Measurements from ENCODE around the gene UST.
"Not testable (repeated sequence)": the region's sequence is repeated elsewhere in the genome, so short reads cannot be mapped to it uniquely, and the experiment has no call there.

The UST gene

DNA sequence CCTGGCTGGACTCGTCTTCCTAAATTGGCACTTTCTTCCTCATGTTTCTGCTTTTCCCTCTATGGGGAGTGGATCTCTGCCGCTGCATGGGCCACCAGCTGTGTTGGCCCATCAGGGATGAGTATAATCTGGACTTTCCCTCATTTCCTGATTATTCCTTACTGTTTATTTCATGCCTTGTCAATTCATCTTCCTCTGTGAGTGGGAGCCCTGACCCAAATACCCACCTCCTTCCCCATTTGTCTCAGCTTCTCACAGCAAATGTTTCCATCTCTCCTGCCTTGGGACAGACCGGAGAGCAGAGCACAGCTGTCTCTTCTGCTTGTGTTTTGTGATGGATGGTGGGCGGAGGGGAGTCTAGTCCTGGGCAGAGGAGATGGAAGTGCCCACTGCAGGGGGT, 212.7 kb downstream of the UST start:
- DNase-seq = no peak

DNA sequence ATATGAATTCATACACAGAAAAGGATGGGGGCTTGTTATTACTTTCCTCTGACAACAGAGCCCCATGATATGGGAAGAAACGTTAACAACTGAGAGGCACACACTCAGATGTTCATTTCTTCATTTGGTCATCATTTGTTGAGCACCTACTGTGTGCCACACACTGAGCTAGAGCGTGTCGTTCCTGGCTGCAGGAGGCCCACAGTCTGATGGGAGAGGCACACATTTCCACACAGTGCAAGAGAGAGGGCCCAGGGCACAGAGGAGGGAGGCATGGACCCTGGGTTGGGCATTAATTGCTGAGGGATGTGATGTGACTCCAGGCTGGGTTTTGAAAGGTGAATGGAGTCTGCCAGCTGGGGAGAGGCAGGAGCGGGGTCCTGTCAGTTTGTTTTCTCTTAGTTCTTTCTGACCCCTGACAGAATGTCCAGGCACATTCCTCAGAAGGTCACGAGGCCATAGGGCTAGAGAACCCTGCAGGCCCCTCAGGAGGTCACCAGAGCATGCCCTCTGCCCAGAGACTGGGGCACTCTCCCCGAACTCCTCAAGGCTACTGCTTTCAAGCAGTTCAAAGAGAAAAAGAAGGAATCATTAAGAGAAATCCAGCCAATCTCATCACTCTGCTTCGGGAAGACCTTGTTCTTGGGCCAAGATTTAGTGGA, 216.2 kb downstream of the UST start:
- DNase-seq = no peak

DNA sequence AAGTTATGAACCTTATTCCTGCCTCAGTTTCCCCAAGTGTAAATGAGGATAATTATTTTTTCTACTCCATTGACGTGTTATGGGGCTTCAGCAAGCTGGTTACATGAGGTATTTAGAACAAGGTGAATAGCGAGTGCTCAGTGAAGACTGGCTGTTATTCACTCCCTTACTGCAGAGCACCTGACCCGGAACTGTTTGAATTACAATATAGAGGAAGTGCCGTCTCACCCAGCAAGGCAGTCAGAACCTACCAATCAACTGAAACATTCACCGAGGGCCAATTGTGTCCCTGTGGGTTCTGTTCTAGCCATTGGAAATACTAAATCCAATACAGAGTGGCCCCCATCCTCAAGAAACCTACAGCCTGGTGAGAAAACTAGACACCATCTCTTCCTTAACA, 216.9 kb downstream of the UST start:
- no peak for DNase-seq

DNA sequence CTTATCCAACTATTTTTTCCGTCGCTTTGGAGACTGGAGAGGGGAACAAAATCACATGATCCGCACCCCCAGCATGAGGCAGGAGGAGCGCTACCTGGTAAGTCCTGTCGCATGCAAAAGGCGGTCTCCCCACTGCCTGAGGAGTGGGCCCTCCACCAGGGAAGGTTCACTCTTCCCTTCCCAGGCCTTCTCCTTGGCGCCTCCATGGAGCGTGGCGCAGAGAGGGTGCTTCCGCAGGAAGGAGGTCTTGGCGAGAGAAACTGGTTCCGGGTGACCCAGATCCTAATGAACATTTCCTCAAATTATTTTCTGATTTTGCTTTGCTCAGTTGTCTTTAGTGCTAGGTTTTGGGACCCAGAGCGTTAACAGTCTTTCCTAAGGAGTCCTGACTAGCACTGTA, 217.6 kb downstream of the UST start:
- no peak for DNase-seq

DNA sequence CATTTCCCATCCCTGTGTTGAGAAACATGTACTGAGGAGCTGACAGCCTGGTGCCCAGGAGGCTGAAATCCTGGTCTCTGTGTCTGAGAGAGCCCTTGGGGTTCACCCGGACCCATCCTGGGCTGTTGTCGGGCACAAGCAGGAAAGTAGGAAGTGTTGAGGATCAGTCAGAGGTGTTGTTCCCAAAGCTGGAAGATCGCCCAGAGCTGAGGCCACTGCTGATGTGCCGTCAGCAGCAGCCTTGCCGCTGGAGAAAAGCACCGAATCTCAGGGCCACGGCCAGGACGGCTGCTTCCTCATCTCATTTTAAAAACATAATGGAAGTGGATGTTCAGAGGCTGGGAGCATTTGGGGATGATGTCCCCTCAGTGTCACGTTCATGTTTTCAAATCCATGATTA, 218.5 kb downstream of the UST start:
- DNase-seq = no peak

DNA sequence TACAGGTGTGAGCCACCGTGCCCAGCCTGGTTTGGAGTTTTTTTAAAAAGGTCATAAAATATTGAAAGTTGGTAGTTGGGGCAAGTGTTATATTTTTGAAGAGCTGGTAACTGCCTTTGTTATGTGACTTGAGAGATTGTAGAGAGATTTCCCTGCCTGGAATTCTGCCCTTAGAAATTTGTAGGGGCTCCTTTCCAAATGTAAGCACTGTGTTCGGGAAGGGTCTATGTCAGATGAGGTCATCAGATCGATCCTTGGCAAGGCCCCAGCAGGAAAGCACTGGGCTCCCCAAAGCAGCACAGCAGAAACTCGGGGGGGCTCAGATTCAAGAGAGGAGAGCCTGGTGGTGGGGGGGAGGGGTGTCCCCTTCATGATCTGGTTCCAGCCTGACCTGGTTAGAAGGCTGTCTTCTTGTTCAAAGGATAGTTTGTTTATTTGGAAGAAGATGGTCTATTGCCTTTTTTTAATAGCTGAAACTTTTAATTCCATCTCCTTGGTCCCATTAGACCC, 220.2 kb downstream of the UST start:
- no peak for DNase-seq

DNA sequence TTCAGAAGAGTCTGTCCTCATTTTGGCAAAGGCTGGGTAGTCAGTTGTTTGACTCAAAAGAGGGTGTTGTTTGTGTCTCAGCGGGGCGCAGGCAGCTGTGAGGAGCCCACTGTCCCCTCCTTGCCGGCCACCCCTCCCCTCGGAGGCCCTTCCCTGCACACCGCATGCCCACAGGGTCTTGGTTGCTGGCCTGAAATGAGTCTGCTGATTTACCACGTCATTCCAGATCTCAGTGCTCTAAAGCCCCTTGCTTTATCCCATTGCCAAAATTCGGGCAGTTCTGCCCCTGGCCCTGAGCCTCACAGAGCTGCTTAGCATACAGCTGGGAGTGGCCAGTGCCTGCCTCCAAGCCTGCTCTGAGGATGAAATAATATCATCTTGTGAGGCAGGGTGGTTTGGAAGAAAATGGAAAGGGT, 220.7 kb downstream of the UST start:
- DNase-seq = no peak

DNA sequence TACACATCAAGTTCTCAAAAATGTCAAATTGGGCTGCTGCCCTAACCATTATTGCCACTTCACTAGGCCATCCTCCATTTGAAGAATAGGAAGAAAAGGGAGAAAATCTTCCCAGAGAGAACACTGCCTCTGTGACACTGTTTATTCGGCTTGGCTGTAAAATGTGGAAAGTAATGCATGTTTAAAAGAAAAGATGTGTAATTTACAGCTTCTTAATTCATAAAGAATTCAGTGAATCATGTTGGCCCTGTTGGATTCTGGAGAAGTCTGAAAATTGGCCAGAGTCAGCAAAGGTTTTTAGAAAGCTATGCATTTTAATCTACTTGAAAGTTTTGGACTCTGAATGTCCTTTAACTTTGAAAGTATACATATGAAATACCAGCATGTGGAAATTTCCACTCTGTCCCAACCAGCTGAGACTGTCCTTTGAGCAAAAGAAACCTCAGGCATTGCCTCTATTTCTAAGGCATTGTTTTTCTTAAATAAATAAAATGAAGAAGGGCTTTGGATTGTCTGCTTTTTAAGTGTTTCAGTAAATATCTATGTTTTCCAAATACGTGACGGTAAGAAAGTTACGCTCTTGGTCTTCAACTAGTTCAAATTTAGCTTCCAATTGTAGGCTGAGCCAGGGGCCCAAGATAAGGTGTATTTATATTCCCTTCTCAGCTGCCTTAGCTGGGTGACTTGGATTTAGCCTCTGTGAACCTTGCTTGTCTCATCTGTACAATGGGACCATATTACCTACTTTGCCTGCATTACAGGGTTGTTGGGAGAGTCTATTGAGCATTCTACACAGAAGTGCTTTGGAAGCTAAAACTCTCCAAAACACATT, 222.2 kb downstream of the UST start:
- no peak for DNase-seq

DNA sequence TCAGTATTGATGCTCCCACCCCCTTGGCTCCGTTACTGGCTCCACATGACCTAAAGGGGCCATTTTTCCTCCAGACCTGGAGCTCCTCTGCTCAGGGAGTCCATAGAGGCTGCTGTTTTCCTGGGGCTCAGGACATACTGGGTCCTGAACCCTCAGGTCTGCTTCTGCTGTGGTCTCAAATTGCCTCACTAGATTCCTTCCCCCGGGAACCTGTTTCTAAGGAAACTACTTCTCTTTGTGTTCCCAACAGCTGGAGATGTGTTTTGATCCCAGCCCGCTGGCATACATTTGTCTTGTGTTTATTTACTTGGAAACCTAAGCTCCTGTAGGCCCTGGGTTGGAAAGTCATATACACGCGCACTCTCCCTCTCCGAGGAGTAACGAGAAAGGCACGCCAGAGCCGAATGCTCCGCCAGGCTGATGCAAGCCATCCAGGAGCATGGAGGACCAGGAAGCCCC, 222.8 kb downstream of the UST start:
- DNase-seq = no peak

DNA sequence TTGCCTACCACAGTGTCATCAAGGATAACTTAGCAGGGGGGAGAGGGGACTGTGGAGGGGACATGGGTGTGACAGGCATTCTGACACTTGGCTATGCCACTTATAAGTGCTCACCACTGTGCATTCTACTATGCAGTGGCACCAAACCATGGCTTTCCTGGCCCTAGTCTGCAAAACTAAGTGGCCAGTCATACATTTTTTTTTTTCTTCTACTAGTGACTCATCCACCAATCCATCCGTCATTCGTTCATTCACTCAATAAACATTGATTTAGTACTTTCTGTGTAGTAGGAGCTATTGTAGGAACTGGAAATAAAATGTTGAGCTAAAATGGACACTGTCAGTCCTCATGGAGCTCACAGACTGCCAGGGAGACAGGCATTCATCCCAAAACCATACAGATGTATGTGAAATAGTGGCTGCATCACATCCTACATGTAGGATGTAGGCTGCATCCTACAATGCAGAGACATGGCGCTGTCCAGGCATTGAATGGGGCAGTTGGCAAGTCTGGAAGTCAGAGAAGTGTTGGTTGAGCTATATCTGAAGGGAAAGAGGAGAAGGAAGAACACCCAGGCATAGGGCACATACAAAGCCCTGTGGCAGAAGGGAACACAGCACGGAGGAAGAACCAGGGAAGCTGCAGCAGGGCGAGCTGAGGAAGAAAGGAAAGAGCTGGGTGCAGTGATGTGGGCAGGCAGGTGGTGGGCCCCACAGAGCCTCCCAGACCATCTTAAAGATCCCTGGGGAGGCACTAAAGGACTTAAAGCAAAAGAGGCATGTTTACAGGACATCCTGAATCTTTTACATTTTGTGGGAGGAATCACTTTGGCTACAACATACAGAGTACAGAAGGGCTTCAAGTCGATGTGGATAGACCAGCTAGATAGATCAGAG, 224.4 kb downstream of the UST start:
- no peak for DNase-seq

DNA sequence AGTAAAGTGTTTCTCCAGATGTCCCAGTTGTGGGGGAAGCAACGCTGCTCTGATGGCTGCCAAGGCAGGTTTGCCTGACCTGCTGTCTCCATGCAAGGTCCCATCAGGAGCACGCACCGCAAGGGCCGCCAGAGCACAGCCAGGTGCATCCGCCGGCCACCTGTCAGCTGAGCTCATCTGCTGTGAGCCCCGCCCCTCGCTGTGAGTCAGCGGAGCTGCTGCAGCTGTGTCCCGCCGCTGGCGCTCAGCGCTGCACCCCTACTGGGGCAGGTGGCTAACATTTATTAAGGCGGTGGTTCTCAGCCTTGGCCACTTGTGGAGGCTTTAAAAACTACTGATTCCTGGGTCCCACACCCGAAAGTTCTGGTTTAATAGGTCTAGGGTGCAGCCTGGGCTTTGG, 225.7 kb downstream of the UST start:
- peak; percentile 74 to 92 for DNase-seq

DNA sequence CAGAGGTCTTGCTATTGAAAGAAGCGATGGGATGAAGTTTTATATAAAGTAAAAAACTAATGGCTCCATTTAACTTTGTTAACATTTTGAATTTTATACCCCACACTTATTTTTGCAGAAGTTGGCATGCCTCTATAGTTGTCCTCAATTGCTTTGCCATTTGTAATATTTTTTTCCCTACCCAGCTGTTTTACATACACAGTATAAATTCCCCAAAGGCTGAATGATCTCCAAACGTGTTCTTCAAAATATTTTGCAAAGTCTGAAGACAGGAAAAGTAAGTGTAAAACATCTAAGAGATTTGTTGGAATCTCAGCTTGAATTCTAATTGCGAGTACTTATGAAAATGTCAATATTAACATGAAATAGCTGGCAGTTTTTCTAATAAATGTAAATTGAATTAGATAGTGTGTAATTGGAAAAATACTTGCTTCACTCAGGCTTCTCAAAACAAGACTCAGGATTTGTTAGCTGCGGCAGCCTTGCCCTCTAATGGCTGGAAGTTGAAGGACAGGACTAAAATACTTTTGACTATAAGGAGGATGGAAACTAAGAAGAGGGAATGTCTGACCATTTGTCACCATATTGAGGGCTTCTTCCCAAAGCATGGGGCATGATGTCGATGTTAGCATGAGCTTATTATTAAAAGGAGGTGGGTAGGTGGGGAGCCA, 226.8 kb downstream of the UST start:
- DNase-seq = peak in 1 of 2 experiments; percentile 41

DNA sequence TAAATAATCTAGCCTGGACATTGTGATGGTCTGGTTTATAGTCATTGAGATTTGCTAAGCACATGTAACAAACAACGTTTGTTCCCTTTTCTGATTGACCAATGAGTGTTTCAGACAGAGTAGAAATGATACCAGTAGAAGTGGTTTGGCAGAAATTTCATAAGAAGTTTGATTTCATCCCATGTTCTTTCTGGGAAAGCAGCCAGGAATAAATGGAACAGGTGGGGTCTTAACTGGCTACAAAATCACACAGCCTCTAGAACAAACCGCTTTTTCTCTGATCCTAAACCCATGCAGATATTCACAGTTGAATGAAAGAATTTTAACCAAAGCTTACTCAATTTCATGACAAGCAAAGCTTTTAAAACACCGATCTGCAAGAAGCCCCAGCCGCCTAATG, 227.5 kb downstream of the UST start:
- no peak for DNase-seq

DNA sequence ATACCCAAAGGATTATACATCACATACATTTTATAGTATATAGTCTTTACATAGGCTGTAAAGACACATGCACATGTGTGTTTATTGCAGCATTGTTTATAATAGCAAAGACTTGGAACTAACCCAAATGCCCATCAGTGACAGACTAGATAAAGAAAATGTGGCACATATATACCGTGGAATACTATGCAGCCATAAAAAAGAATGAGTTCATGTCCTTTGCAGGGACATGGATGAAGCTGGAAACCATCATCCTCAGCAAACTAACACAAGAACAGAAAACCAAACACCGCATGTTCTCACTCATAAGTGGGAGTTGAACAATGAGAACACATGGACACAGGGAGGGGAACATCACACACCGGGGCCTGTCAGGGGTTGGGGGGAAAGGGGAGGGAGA, 231.5 kb downstream of the UST start:
- not testable (repeated sequence) for DNase-seq

DNA sequence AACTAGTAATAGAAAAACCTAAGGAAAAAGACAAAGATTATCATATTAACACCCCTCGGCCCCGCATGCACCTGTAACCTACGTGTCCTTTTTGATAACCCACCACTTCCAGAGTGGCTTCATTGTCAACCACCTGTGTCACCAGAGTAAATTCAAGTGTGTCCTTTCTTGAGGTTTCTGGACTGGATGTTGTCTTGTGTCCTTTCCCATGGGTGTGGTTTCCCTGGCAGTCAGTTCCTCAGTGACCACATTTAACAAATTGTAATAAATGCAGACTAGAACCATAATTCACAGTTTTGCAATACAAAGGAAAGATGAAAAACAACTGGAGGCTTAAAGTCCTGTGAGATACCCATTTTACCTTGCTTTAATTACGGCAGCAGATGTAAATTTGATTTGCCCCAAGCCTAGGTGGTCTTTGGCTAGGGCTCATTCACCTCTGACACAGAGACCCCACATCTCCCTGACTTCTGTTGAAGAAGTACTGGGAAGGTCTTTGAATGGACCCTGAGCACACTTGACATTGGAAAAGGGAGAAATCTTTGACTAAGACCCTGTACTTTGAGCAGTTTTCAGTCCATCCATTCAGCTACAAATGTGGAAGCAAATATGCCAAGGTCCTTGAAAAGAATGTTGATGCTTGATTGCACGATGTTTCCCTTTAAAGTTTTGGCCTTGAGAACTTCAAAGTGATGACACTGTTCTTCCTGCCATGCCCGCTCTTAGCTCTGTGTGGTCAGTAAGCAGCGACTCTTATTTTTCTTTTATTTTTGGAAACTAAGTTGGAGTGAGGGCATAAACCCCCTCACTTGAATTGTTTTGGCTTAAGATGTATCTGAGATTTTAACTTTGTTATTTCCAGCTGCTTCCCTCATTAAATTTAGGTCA, 232.4 kb downstream of the UST start:
- DNase-seq = no peak

DNA sequence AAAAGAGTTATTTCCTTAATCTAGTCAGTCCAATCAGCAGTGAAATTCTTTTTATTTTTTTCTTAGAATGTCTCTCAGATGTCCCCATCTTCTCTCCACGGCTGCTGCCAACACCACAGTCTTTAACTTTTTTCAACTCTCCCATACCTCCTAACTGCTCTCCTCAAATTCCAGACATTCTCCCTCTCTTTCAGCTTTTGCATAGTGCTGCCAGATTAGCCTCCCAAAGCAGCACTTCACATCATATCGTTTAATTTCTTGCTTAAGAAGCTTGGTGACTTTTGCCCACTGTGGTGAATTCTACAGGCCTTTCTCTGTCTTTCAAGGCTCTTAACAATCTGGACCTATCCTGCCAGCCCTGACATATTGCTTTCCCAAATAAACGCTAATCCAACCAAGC, 233.4 kb downstream of the UST start:
- no peak for DNase-seq

DNA sequence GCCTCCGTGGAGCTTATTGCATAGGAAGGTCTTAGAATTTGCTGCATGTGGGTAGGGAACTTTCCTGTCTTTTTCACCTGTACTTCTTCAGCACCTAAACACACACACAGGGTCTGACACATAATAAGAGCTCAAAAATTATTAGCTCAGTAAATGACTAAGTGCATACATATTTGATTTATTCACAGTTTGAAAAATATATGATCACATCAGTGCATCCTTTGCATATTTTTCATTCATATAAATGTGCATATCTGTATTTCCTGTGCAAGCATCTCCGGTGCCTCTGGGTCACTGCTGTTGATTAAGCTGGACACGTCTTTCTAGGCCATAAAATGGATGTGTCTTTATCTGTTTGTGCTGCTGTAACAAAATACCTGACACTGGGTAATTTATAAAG, 234.7 kb downstream of the UST start:
- DNase-seq = no peak

DNA sequence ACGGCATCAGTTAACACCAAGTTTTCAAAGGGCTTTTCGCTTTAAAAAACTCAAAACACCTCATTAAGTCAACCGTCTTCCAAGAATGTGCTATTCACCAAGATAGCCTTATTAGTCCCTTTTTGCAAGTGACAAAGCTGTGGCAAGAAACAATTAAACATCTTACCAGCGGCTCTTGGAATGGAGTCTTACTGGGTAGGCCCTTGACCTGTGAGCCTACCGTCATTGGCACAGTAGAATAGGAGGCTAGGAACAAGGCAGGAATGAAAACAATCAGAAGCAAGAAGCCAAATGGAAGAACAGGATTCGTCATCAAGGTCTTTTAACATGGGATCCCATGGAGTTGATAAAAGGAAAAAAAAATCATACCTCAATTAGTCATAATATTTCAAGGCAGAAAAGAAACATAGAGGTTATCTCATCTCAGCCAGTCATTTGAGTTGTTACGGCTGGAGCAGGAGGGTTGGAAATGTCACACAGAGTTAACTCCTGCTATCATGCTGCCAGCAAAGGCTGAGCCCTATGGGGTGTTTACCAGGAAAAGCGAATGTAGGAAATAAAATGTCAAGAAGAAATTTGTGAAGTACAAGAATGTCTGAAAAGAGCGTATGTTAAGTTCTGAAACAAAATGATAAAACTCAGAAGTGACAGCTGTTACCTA, 236.4 kb downstream of the UST start:
- no peak for DNase-seq

DNA sequence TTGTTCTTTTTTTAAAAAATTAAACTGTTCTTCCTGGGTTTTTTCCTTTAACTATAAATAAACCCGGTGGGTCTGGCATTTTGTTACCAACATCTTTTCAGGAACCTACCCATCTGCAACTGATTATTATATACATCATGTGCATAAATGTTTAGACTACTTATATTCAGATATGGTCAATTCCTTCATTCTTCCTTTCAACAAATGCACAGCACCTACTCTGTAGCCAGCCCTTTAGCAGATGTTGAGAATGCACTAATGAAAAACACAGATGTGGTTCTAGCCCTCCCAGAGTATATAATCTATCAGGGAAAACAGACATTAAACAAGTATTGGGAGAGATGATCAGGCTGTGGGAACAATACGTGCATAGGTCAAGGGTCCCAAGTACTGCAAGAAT, 237.1 kb downstream of the UST start:
- DNase-seq = no peak

DNA sequence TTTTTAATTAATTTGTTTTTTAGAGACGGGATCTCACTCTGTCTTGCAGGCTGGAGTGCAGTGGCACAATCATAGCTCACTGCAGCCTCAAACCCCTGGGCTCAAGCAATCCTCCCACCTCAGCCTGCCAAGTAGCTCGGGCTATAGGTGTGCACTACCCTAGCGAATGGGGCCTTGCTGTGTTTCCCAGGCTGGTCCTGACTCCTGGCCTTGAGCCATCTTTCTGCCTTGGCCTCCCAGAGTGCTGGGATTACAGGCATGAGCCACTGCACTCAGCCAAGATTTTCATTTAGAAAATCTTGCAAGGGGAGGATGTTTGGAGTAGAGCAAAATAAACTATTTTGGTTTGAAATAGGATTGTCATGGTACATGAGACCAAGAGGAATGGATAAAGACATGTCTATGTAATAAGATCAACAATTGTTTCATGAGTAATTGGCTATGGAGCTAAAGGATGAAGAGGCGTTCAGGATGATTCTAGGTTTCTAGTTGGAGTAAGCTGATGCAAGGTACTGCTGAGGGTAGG, 237.8 kb downstream of the UST start:
- no peak for DNase-seq

DNA sequence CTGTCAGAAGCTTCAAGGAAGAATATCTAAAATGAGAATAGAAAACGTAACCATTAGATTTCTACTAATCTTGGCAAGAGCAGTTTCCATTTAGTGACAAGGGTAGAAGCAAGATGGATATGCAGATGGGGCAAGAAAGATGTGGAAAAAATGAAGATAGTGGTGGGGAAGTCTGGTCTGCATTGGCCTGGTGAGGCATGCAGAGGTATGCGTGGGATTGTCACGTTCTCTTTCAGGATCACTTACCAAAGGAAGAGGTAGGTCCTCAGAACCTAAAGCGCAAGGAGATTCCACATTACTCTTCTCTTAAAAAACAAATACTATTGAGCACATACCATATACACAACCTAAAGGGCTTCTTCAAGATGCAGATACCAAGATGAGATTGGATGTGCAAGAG, 238.7 kb downstream of the UST start:
- no peak for DNase-seq
